Loucy (cell line): ENCODE measurements around the gene HAUS8.

Experiments used
- CTCF ChIP-seq: fragments of 200-600 bp; sonication (generic); conservative IDR thresholded peaks from 2 replicates; pipeline ENCODE4 v1.5.1; 2014; ENCODE audit warnings: mild to moderate bottlenecking, antibody characterized with exemption, low read length
- EZH2phosphoT487 ChIP-seq: fragments of 200-600 bp; IDR thresholded peaks from 2 replicates; pipeline ENCODE4 v1.6.1; 2018; ENCODE audit warnings: antibody characterized with exemption, mild to moderate bottlenecking, moderate library complexity, borderline replicate concordance

GRCh38 chr19:17021793-17022590 lies 53.3 kb downstream of the HAUS8 start:
- TF ChIP-seq CTCF, result no peak
- TF ChIP-seq EZH2phosphoT487, result no peak
